Neural cell (in vitro differentiated cells): ENCODE data around the gene ADH5. TPM values are rescaled to one million over a fixed set of nuclear protein-coding genes. Genes with fewer than 3 reads are reported as not detected.

Experiments used
- H2AFZ ChIP-seq: fragments of 200-600, 300-800 bp; sonication (generic), shearing (Covaris generic); 2 replicates; pipeline ENCODE4 v1.6.0; 2014; ENCODE audit warnings: low read depth, mild to moderate bottlenecking, antibody characterized with exemption, low read length, moderate library complexity
- H3F3A ChIP-seq: fragments of 200-600 bp; shearing (Covaris generic); 2 replicates; pipeline ENCODE4 v1.6.1; 2016; ENCODE audit warnings: mild to moderate bottlenecking, moderate library complexity, mixed read lengths, antibody characterized with exemption, low read length; ENCODE audit not compliant: insufficient read depth, poor library complexity, severe bottlenecking
- H3K27ac ChIP-seq: fragments of 200-600, 300-800 bp; sonication (generic), shearing (Covaris generic); 2 replicates; pipeline ENCODE4 v1.5.1; 2014; ENCODE audit warnings: mild to moderate bottlenecking, low read length, moderate library complexity
- H3K27me3 ChIP-seq: fragments of 300-800, 200-600 bp; sonication (generic), shearing (Covaris generic); 2 replicates; pipeline ENCODE4 v1.6.0; 2014; ENCODE audit warnings: mild to moderate bottlenecking, low read depth, low read length, moderate library complexity; ENCODE audit not compliant: insufficient read depth
- H3K36me3 ChIP-seq: fragments of 300-800, 200-600 bp; sonication (generic), shearing (Covaris generic); 2 replicates; pipeline ENCODE4 v1.5.1; 2014; ENCODE audit warnings: mild to moderate bottlenecking, antibody characterized with exemption, low read length, moderate library complexity; ENCODE audit not compliant: insufficient read depth
- H3K4me2 ChIP-seq: fragments of 300-800, 200-600 bp; sonication (generic), shearing (Covaris generic); 2 replicates; pipeline ENCODE4 v1.6.0; 2014; ENCODE audit warnings: mild to moderate bottlenecking, low read length
- H3K4me3 ChIP-seq: fragments of 300-800, 200-600 bp; sonication (generic), shearing (Covaris generic); 2 replicates; pipeline ENCODE4 v1.5.1; 2014; ENCODE audit warnings: mild to moderate bottlenecking, low read length, moderate library complexity
- H3K79me2 ChIP-seq: fragments of 200-600 bp; shearing (Covaris generic); replicated peaks from 2 replicates; pipeline ENCODE4 v1.6.0; 2014; ENCODE audit warnings: mild to moderate bottlenecking, low read length, moderate library complexity; ENCODE audit not compliant: insufficient read depth
- H3K9ac ChIP-seq: fragments of 300-800, 200-600 bp; sonication (generic), shearing (Covaris generic); 2 replicates; pipeline ENCODE4 v1.6.1; 2016; ENCODE audit warnings: mild to moderate bottlenecking, low read length, mixed read lengths
- H3K9me2 ChIP-seq: fragments of 200-600 bp; shearing (Covaris generic); 2 replicates; pipeline ENCODE4 v1.6.1; 2016; ENCODE audit warnings: mild to moderate bottlenecking, low read length, mixed read lengths; ENCODE audit not compliant: insufficient read depth
- H3K9me3 ChIP-seq: fragments of 200-600, 300-800 bp; sonication (generic), shearing (Covaris generic); 2 replicates; pipeline ENCODE4 v1.6.1; 2016; ENCODE audit warnings: mild to moderate bottlenecking, mixed run types, low read length, moderate library complexity, mixed read lengths
- H4K20me1 ChIP-seq: fragments of 200-600 bp; shearing (Covaris generic); 2 replicates; pipeline ENCODE4 v1.6.1; 2016; ENCODE audit warnings: mild to moderate bottlenecking, mixed run types; ENCODE audit not compliant: insufficient read depth
- EP300 ChIP-seq: fragments of 450-650 bp; conservative IDR thresholded peaks from 2 replicates; pipeline ENCODE4 v1.6.1; 2014; ENCODE audit warnings: antibody characterized with exemption, mild to moderate bottlenecking, moderate library complexity; ENCODE audit not compliant: poor library complexity, severe bottlenecking
- EZH2 ChIP-seq: fragments of 200-600, 300-800 bp; shearing (Covaris generic), sonication (generic); IDR thresholded peaks from 2 replicates; pipeline ENCODE4 v1.6.1; 2014; ENCODE audit warnings: antibody characterized with exemption, low read length, borderline replicate concordance, mild to moderate bottlenecking; ENCODE audit not compliant: insufficient read depth, poor library complexity, severe bottlenecking
- MXI1 ChIP-seq: fragments of 450-650 bp; conservative IDR thresholded peaks from 2 replicates; pipeline ENCODE4 v1.6.1; 2014; ENCODE audit warnings: antibody characterized with exemption, mild to moderate bottlenecking; ENCODE audit not compliant: poor library complexity, severe bottlenecking
- POLR2AphosphoS5 ChIP-seq: IDR thresholded peaks from 2 replicates; pipeline ENCODE4 v1.6.1; 2012
- RAD21 ChIP-seq: fragments of 450-650 bp; conservative IDR thresholded peaks from 2 replicates; pipeline ENCODE4 v1.6.1; 2014; ENCODE audit warnings: antibody characterized with exemption, mild to moderate bottlenecking, moderate library complexity
- SMC3 ChIP-seq: fragments of 450-650 bp; conservative IDR thresholded peaks from 2 replicates; pipeline ENCODE4 v1.6.1; 2014; ENCODE audit warnings: antibody characterized with exemption, mild to moderate bottlenecking, moderate library complexity; ENCODE audit not compliant: poor library complexity
- TAF1 ChIP-seq: IDR thresholded peaks from 2 replicates; pipeline ENCODE4 v1.6.1; 2012; ENCODE audit warnings: low read depth
- polyA plus RNA-seq: library from polyadenylated mRNA; depleted of rRNA; stranded (reverse); fragments of >200 nt; gene quantifications from 2 replicates; pipeline ENCODE4 v1.2.3, GENCODE V29; 2014
- TF ChIP-seq, protein P1 (sequence below): IDR thresholded peaks from 2 replicates; pipeline ENCODE4 v1.6.1; 2012; ENCODE audit warnings: borderline replicate concordance
- TF ChIP-seq, protein P2 (sequence below): fragments of 450-650 bp; IDR thresholded peaks from 2 replicates; pipeline ENCODE4 v1.5.1; 2014; ENCODE audit warnings: antibody characterized with exemption, mild to moderate bottlenecking, moderate library complexity; ENCODE audit not compliant: poor library complexity, severe bottlenecking

ADH5 gene
- polyA plus RNA-seq, 1 donor from 2014 or later: 201 TPM

DNA sequence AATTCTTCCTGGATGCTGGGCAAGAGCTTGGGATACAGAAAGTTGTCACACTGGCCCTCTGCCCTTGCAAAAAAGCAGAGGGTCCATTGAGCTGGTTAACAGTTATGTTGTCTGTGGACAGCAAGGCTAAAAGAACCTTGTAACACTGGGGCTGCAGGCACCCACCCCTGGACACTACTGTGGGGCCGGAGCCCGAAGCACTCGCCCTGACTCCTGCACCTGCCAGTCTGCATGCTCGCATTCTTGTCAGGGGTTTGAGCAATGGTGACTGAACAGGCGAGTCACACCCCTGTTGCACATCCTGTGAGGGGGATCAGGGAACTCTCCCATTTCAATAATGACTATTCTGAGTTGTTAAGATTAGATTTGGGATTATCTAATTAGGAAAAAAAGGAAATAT, 31.9 kb upstream of the ADH5 start:
- no peaks in the 10 kb centered on the region for H3K36me3 ChIP-seq
- H3F3A ChIP-seq: no peaks in the 10 kb centered on the region
- H3K4me3 ChIP-seq: no peak overlapping the region
- no peaks in the 10 kb centered on the region for H3K9me2 ChIP-seq
- H3K9me3 ChIP-seq: no peaks in the 10 kb centered on the region
- TF ChIP-seq EP300 (no peak), TAF1 (no peak), SMC3 (no peak), POLR2AphosphoS5 (no peak), RAD21 (no peak), EZH2 (no peak), MXI1 (no peak)
- TF ChIP-seq, protein P1, sequence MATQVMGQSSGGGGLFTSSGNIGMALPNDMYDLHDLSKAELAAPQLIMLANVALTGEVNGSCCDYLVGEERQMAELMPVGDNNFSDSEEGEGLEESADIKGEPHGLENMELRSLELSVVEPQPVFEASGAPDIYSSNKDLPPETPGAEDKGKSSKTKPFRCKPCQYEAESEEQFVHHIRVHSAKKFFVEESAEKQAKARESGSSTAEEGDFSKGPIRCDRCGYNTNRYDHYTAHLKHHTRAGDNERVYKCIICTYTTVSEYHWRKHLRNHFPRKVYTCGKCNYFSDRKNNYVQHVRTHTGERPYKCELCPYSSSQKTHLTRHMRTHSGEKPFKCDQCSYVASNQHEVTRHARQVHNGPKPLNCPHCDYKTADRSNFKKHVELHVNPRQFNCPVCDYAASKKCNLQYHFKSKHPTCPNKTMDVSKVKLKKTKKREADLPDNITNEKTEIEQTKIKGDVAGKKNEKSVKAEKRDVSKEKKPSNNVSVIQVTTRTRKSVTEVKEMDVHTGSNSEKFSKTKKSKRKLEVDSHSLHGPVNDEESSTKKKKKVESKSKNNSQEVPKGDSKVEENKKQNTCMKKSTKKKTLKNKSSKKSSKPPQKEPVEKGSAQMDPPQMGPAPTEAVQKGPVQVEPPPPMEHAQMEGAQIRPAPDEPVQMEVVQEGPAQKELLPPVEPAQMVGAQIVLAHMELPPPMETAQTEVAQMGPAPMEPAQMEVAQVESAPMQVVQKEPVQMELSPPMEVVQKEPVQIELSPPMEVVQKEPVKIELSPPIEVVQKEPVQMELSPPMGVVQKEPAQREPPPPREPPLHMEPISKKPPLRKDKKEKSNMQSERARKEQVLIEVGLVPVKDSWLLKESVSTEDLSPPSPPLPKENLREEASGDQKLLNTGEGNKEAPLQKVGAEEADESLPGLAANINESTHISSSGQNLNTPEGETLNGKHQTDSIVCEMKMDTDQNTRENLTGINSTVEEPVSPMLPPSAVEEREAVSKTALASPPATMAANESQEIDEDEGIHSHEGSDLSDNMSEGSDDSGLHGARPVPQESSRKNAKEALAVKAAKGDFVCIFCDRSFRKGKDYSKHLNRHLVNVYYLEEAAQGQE: no peak
- TF ChIP-seq, protein P2, sequence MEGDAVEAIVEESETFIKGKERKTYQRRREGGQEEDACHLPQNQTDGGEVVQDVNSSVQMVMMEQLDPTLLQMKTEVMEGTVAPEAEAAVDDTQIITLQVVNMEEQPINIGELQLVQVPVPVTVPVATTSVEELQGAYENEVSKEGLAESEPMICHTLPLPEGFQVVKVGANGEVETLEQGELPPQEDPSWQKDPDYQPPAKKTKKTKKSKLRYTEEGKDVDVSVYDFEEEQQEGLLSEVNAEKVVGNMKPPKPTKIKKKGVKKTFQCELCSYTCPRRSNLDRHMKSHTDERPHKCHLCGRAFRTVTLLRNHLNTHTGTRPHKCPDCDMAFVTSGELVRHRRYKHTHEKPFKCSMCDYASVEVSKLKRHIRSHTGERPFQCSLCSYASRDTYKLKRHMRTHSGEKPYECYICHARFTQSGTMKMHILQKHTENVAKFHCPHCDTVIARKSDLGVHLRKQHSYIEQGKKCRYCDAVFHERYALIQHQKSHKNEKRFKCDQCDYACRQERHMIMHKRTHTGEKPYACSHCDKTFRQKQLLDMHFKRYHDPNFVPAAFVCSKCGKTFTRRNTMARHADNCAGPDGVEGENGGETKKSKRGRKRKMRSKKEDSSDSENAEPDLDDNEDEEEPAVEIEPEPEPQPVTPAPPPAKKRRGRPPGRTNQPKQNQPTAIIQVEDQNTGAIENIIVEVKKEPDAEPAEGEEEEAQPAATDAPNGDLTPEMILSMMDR: no peak
- no peaks in the 10 kb centered on the region for H3K79me2 ChIP-seq
- no peaks in the 10 kb centered on the region for H3K27me3 ChIP-seq
- no peak overlapping the region for H2AFZ ChIP-seq
- no peaks in the 10 kb centered on the region for H4K20me1 ChIP-seq
- no peak overlapping the region for H3K9ac ChIP-seq
- no peak overlapping the region for H3K27ac ChIP-seq
- H3K4me2 ChIP-seq: no peak overlapping the region

DNA sequence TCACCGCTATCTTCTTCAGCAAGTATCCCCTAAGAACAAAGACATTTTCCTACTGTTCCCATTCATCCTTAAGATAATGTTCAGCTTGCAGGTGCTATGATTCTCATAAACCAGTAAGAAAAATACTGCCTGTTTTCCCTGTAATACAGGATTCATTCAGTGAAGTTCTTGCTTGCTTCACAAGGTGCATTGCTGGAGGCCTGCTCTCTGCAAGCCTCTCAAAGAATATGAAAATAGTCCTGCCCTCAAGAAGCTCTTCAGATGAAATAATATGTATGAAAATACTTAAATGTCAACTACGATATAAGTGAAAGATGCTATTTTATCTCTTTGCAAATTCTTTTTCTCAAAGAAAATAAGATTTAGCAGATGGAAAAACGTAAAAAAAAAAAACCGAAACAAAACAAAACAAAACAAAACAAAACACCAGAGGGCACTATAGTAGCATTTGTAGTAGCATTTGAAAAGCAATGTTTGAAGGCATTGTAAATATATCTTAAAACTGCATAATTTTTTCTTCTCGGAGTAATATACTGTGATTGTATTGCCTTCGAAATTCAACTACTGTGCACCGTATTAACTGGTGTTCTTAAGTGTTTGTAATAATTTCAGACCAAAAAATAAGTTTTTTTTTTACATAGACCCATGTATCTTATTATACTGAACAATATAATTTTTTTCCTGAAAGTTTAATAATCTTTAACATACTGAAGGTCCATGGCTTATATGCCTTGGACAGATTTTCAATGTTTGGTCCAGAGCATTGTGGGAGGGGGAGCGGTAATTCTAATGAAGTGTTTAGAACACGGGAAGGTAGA, 29.5 kb upstream of the ADH5 start:
- Histone ChIP-seq H3F3A (no peaks in the 10 kb centered on the region), H4K20me1 (no peaks in the 10 kb centered on the region), H3K9me3 (no peaks in the 10 kb centered on the region), H2AFZ (no peak overlapping the region), H3K36me3 (no peaks in the 10 kb centered on the region), H3K4me3 (no peak overlapping the region), H3K9ac (no peak overlapping the region), H3K27ac (no peak overlapping the region), H3K27me3 (no peaks in the 10 kb centered on the region), H3K79me2 (no peaks in the 10 kb centered on the region), H3K9me2 (no peaks in the 10 kb centered on the region), H3K4me2 (no peak overlapping the region)
- TF ChIP-seq SMC3 (peak; percentile 39), MXI1 (no peak), EP300 (no peak), EZH2 (no peak), RAD21 (peak; percentile 13), POLR2AphosphoS5 (no peak), TAF1 (no peak)
- TF ChIP-seq, protein P2: peak; percentile 25
- TF ChIP-seq, protein P1: no peak
